GM21526 (cell line): ENCODE measurements around the gene WDR20.
"Not testable (repeated sequence)": the region's sequence is repeated elsewhere in the genome, so short reads cannot be mapped to it uniquely, and the experiment has no call there.

Source experiments
- ATAC-seq: cut with Tn5 transposase; IDR thresholded peaks from one replicate; pipeline ENCODE4 v1.9.1; 2021; ENCODE audit warnings: moderate library complexity; ENCODE audit not compliant: unreplicated experiment, low FRiP score

The WDR20 gene

DNA sequence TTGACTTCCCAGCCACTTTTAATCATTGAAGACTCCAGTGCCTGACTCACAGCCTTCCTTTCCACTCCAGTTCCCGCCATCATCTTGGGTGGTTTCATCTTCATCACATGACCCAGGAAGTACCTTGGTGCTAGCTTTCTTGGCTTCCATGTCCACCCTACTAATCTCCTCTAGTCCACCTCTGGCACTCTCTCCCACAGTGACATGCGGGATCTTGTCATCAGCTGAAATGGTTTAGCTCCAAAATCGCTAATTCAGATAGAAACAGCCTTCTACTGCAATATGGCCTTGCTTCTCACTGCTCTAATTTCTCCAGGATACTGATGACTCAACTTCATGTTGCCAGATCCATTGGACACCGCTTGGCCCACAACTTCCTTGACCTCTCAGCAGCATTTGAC, 24.5 kb downstream of the WDR20 start:
- no peak for ATAC-seq

DNA sequence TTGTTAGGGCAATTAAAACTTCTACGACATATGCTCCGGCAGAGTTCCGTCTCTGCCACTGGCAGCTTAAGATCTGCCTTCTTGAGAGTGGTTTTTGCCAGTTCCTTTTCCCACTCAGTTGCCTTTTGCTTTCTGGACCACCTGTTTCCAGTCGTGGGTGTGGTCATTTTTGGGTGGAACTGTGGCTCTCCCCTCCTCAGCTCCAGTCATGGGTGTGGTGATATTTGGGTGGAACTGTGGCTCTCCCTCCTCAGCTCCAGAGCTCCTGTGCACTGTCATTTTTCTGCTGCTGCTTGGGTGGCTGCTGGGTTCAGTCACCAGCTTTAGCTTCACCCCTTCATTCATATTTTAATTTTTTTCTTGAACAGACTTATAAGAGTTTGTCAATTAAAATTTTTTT, 25.3 kb downstream of the WDR20 start:
- ATAC-seq, result no peak

DNA sequence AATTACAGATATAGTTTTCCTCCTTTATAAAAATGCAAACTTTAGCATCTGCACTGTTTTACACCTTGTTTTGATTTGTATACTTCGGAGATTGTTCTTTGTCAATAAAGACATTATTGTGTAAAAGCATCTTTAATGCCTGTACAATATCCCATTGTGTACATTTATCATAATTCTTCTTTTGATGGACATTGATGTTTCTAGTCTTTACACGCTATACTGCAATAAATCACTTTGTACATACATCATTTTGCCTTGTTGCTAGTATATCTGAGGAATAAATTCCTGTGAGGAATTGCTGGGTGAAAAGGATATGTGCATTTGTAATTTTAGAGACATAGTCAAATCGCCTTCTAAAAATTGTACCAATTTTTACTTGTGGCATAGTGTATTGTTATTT, 30.4 kb downstream of the WDR20 start:
- no peak for ATAC-seq

DNA sequence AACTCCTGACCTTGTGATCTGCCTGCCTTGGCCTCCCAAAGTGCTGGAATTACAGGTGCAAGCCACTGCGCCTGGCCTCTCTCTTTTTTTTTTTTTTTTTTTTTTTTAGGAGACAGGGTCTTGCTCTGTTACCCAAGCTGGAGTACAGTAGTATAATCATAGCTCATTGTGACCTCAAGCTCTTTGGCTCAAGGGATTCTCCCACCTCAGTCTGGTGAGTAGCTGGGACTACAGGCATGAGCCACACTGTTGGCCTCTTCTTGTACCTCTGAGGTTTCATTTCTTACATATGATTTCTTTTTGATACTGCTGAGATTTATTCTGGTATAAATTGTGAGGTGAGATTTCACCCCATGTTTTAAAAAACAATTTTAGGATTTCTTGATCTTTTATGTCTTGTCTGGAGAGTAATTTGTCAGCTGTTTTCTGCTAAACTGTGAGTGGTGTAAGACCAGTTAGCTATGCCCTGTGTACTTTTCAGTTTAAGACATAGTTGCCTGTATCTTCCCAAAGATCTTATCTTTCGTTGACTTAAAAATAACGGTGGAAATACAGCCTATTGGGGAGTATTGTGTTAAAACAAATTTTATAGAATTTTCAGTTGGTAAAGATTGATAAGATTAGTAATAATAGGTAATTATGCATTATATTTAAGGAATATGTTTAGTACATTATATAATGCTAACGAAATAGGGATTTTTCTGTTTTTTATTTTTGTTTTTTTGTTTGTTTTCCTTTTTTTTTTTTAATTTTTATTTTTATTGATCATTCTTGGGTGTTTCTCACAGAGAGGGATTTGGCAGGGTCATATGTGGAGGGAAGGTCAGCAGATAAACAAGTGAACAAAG, 31.7 kb downstream of the WDR20 start:
- ATAC-seq, result no peak

DNA sequence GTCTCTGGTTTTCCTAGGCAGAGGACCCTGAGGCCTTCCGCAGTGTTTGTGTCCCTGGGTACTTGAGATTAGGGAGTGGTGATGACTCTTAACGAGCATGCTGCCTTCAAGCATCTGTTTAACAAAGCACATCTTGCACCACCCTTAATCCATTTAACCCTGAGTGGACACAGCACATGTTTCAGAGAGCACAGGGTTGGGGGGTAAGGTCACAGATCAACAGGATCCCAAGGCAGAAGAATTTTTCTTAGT, 32.2 kb downstream of the WDR20 start:
- not testable (repeated sequence) for ATAC-seq

DNA sequence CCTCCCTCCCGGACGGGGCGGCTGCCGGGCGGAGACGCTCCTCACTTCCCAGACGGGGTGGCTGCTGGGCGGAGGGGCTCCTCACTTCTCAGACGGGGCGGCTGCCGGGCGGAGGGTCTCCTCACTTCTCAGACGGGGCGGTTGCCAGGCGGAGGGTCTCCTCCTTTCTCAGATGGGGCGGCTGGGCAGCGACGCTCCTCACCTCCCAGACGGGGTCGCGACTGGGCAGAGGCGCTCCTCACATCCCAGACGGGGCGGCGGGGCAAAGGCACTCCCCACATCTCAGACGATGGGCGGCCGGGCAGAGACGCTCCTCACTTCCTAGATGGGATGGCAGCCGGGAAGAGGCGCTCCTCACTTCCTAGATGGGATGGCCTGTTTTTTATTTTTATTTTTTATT, 33.0 kb downstream of the WDR20 start:
- not testable (repeated sequence) for ATAC-seq

DNA sequence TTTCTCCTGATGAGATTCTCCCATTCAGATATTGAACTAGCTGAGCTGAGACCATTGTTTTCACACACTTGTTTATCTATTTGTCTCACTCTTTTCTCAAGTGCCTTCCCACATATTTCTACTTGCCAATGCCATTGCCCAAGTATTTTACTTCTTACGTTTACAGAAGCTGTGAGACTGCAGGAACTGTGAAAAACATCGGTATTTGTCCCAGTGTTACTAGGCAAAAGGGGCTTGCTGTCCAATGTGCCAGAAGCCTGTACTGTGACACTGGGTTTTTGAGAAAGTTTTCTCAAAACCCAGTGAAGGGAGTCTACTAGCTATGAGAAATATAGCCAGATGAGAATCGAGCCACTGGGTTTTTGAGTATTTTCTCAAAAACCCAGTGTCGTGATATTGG, 37.5 kb downstream of the WDR20 start:
- ATAC-seq, result no peak

DNA sequence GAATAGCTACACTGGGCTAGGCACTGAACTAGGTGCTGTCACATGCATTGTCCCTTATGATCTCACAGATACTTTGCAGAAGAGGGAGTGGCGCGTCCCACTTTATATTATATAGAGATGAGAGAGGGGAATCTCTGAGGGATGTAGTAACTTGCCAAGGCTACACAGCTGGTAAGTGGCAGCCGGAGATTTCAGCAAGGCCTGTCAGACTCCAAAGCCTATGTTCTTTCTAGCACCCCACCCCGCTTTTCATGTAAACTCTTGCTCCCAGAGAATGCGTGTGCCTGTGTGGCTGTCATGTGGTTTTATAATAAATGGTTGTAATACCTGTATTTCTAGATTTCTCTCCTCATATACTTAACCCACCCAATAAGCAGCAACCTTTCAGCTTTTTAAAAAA, 39.1 kb downstream of the WDR20 start:
- no peak for ATAC-seq

DNA sequence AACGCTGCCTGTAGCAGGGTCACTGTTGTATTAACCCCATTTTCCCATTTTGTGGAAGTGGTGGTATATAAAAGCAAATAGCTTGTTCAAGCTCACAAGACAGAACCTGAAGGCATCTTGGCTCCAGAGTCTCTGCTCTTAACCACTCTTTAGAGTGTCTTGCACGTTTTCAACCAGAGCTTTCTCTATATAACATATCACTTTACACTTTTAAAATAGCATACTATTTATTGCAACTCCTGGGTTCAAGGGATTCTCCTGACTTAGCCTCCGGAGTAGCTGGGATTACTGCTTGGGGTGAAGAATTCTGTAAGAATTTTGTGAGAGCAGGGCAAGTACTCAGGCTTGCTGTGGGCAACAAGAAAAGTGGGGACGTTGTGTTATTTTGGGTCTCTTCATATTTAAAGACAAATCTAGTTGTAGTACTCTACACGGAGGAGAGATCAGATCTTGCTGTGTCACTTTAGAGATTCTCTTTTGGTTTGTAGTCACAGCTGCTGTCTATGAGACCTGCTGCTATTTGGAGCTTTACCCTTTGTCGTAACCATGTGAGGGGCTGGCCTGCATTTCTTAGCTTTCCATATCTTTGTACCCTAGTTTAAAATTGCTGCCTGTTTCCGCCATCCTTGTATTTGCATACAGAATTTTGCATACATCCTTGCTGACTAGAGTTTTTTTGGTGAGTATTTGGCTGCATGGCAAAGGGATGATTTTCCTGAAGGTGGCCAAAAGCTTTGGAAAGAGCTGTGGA, 40.7 kb downstream of the WDR20 start:
- no peak for ATAC-seq

DNA sequence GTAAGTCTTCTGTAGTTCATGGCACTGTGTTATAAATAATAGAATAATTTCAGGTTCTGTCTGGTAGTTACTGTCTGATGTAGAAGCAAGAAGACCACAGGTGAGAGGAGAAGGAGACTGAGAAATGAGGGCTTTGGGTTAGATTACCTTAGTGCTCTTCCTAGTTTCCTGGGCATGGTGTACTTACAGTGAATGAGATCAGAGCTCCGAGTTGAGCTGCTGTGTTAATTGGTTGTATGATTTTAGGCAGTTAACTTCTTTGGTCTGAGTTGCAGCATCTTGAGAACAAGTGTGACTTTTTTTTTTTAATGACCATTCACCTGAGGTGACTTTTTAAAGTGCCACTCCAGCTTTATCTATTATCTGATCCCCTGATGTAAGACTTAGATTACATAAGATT, 41.5 kb downstream of the WDR20 start:
- no peak for ATAC-seq

DNA sequence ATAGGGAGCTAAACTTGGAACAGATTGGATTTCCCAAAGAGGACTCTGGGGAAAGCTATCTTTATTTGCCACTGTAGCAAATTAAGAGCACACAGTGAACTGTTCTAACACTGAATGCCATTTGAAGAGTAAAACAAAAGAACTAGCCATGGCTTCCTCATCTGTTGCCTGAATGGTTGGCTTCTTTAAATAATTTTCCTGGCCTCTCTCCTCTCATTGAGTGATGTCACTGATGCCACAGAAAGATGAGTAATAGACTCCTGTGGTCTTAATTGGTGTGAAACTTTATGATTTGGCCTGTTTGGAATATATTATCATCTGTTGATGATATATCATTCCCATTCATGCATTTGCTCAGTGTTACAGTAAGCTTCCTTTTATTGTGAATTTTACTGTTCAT, 42.5 kb downstream of the WDR20 start:
- no peak for ATAC-seq

DNA sequence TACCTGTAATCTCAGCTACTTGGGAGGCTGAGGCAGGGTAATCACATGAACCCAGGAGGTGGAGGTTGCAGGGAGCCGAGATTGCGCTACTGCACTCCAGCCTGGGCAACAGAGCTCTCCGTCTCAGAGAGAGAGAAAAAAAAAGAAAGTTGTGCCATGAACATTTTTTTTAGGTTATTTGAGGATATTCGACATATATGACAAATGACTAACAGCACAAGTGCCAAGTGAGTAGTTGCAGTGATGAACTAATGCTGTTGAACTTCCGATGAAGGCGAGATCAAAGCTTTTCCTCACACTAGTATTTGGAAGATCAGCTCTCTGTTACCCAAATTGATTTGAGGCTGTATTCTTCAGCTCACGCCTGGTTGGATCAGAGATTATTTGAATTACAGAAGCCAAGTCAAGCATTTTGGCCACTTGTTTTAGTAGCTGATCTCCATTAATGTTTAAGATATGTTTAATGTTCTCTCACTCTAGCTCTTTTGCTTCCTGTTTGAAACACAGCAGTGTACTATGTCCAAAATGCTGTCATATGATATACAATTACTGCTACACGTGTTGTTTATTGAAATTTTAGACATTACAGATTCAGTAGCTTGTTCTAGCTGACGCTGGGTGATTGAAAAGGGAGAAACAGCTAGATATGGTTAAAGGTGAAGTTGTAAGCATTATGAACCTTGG, 43.4 kb downstream of the WDR20 start:
- no peak for ATAC-seq

DNA sequence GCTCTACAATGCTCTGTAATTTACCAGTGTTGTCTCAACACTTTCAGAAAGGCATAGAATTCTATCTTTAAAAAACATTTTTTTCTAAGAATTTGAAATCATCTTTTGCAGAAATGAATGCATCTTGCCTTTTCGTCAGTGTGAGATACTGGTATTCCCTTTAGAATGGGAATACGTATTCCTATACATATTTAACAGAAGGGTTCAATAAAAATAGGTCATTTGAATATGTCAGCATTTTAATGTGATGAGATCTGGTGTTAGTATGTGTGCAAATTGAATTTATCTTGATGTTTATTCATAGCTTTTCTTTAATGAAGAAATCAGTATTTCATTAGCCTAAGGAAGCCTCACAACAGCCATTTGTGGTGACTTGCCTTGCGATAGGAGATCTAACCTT, 44.2 kb downstream of the WDR20 start:
- no peak for ATAC-seq

DNA sequence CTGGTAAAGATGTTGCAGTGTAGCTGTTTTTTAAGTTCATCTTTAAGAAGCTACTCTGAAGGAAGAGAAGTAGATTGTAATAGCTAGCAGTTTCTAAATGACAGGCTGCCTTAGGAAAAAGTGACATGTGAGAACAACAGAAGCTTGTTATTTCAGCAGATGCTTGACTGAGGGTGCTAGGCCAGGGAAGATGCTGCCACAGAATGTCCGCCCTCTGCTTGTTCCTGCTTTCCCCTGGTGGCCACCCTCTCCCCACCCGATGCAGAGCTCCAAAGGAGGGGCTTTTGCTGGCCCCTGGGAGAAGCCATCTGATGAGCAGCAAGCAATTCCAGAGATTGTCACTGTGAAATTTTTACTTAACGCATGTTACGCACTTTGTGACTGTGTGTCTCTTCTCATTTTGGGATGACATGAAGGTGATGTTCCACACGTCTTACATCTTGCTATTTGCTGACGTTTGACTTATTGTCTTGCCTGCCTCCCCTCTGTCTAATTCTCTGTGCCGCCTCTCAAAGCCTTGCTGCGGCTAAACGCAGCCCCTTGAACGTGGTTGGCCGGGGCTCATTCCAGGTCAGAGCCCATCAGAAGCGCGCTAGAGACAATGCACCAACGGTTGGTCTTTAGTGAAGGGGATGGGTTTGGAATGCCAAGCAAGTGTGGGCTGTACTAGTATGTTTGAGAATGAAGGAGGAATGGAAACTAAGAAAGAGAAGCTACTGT, 44.8 kb downstream of the WDR20 start:
- ATAC-seq, result no peak

DNA sequence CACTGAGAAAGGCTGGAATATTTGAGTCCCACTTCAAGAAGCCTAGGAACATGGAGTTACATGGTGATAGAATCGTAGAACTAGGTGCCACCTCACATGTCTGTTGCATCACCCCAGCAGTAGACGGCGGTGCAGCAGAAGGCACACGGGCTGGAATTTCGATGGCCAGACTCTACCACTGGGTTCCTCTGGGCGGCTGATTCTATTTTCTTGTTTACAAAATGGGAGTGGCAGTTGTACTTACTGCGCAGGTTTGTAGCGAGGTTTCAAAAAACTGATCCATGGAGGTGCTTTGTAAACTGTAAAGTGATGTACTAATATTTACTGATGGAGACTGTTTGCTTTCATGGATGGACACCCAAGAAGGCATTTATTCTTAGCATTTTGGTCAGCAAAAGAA, 45.7 kb downstream of the WDR20 start:
- ATAC-seq, result no peak

DNA sequence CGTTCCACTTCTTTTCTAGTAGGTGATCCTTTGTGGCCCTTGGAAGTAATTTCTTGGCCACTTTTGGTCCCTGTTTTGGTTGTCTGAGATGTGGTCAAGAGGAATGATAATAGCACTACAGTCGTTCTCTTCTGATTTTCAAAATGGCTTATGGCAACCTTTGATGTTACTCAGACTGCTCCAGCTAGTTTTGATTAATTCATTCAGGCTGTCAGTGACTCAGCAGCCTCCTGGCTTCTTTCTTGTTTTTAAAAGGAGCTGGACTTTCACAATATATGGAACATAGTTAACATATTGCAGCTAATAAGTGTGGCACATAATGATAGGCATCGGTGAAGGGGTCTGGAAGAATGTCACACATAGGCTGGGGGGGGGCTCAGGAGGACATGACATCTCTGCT, 47.3 kb downstream of the WDR20 start:
- ATAC-seq, result no peak

DNA sequence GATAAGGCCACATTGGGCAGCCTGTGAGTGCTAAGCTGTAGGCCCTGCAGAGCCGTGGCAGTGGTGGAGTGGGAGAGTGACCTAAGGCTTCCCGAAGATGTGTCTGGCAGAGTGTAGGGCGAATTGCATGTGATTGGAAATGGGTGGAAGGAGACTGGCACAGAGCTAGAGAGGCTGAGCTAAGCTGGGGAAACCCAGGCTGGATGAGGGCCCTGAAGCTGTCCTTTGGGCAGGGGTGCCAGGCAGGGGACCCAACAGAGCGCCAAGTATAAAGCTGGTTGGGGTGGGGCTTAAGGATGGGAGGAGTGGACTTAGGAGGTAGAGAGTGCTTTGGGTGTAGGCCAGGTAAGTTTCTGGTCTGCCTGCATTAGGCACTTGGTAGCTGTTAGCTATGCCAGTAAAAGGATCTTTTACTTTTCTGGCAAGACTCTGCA, 47.9 kb downstream of the WDR20 start:
- no peak for ATAC-seq

DNA sequence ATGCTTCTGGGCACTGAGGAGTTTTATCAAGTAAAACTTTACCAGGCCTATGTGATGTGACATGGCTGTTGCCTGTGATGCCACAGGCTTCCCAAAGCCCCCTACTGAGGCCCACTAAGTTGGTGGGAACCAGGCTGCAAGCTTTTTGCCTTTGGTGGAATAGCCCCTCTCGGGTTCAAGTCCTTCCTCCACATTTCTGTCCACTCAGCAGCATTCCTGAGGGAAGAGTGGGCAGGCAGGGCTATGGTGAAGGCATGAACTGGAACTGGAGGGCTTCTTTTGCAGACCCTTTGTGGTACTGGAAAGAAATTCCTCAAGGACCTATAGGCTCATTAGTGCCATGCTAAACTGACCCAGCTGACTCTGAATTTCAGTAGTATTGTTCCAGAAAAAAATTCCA, 48.5 kb downstream of the WDR20 start:
- ATAC-seq, result no peak

DNA sequence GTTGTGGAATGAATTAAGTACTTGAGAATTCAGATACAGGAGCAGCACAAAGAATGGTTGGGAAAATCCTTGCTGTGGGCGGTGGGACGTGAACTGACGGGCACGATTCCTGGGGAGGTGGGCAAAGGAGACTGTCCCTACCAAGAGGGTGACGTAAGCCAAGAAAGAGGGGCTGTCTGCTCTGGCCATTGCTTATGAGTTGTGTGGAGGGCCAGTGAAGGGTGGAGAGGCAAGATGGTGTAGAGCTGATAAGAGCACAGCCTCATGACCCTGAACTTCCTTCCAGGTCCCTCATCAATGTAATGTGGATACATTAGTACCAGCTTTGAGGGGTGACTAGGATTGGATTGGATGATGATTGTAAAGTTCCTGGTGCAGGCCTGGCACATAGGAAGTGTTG, 50.2 kb downstream of the WDR20 start:
- ATAC-seq, result no peak

DNA sequence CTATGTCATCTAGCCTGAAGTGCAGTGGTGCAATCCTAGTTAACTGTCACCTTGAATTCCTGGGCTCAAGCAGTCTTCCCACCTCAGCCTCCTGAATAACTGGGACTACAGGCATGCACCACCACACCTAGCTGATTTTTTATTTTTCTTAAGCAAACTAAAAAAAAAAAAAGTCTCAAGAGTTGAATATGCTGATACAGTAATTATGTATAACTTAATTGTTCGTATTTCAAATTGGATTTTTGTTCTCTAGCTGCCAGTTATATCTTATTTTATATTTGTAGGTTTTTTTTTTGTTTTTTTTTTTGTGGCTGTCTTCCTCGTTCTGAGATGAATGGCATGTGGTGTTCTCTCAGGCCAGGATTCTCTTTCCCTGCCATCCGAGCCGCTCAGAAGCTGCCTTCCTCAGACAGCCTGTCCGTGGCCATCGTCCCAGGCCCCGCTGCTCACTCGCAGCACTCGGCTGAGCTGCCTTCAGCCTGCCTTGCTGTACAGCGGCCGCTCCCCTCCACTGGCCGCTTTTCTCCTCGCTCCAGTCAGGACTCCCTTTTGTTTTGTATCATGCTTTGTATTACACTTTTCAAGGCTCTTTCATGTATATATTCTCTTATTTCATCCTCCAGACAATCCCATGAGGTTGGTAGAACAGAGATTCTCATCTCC, 53.3 kb downstream of the WDR20 start:
- ATAC-seq, result no peak

DNA sequence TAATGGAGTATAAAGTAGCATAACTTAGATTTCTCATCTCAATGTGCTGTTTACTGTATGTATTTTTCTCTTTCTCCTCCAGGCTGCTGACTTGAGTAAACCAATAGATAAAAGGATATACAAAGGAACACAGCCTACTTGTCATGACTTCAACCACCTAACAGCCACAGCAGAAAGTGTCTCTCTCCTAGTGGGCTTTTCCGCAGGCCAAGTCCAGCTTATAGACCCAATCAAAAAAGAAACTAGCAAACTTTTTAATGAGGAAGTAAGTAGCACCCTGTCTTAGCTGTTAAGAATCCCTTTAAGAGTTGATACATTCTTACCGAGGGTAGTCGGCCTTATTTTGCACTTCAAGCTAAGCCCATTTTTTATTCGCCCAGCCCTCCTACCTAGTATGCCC, 55.2 kb downstream of the WDR20 start:
- ATAC-seq, result no peak
